GM21737 (cell line): ENCODE measurements around the gene PRPSAP1.

ENCODE experiments used
- ATAC-seq: cut with Tn5 transposase; IDR thresholded peaks from one replicate; pipeline ENCODE4 v1.9.1; 2021; ENCODE audit warnings: mild to moderate bottlenecking, moderate library complexity; ENCODE audit not compliant: unreplicated experiment

PRPSAP1 gene

DNA sequence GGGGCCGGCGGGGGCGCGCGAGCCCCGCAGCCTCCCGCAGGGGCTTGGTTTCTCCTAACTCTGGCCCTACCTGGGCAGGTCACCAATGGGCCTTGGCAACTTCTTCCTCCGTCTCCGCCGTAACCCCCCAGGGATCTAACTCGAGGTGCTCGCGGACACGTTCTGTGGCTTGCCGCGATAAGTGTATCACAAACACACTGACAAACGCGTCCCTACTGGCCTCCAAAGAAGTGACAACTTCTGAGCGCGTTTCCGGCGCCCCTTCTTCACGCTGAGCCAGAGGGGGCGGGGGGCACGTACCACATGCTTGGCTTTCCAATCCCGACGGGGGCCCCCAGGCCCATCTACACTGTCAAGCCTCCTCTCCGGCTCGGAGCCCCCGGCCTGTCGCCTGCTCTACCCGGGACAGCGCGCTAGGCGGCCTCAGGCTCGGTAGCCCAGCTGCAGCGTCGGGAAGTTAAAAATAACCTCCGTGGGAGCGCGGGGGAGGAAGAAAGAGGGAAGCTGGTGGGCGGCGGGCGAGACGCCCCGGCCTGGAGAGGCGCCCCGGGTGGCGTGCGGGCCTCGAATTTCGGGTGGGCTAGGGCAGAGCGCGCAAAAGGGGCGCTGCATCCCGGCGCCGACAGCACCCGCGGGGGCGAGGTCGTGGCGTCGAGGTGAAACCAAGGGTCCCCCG is 30.0 kb upstream of the PRPSAP1 start:
- no peak for ATAC-seq

DNA sequence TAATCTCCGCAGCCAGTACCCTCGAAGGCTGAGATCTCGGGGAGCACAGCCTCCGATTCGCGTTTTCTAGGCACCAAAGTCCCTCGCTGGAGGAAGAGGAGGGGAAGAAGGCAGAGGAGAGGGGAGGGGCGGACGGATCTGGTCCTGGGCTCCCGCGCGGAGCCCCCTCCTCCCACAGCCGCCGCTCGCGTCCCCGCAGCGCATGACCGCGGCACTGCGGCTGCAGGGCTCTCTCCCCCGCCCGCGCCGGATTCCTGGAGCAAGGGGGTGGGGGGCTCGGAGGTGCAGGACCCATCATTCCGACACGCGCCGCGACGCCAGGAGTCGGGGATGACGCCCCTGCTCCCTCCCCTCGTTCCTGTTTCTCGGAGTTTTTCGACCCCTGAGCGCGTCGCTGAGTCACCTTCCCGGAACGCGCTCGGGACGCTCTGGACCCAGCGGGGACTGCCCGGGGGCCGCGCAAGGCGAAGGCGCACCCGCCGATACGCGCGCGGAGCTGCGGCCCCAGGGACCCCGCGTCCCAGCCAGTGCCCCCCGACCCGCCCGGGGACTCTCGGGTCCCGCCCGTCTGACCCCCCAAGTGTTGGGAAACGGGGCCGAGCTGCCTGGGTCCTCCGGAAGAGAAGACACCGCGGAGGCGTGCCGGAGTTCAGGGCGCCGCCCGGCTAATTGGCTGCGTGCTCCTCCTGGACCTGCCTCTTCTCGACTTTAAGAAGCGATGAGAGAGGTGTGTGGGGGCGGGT is 29.3 kb upstream of the PRPSAP1 start:
- no peak for ATAC-seq

DNA sequence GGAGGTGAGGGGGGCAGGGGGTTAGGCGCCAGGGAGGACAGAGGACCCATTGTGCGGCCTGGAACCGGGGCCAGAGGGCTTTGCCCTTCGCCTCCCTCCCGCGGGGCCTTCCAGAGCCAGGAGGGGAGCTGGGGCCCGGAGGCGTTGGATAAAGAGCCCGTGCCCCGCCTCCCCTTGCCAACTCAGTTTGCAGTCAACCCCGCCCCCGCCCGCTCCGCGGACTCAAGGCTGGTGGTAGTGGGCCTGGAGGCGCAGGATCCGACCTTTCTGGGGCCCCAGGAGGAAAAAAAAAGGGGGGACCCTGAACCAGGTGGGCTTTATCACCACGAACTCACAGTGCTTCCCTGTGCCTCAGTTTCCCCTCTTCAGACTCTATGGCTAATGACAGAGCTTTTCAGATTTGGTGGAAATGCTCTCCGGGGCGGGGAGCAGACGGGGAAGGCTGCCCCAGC is 28.7 kb upstream of the PRPSAP1 start:
- ATAC-seq: no peak

DNA sequence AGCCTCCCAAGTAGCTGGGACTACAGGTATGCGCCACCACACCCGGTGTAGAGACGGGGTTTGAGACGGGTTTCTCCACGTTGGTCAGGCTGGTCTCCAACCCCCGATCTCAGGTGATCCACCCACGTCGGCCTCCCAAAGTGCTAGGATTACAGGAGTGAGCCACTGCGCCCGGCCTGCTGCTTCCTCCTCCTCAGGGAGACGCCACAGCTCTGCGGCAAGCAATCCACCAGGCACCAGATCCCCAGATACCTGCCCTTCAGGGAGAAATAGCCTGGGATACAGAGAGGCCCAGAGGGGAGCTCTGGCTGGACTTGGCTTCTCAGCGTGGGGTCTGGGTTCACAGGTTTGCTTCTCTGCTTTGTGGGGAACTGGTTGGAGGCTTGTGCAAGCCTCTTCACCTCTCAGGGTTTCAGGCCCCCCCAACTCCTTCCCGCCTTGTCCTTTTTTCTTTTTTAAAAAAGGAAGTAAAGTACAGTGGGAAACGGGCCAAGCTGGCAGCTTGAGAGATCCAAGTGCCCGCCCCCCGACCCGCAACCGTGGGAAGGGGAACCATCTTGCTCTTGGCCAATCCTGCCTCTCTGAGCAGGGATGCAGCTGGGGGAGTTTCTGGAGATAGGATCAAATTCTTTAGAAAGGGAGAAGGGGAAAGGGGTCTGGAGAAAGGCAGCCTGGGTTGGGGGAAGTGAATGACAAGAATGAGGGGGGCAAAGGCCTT is 28.1 kb upstream of the PRPSAP1 start:
- no peak for ATAC-seq

DNA sequence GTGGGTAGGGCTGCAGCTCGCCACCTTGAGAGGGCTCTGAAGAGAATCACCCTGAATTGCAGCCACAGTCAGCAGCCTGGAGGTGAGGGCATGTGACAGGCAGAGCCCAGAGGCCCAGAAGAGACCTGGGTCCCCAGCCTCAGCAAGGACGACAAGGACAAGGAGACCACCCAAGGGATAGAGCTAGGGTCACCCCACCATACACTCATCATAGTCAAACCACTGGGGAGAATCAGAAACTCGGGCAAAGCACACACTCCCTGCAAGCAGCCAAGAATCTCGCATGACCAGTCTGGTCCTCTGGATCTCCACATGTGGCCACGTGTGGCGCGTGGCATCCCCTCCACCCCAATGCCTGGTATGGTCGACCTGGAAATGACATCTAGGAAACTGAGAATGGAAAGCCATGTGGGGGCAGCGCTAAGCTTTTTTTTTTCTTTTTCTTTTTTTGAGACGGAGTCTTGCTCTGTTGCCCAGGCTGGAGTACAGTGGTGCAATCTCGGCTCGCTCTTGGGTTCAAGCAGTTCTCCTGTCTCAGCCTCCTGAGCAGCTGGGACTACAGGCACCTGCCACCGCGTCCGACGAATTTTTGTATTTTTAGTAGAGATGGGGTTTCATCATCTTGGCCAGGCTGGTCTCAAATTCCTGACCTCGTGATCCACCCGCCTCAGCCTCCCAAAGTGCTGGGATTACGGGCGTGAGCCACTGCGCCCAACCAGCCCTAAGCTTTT is 26.1 kb upstream of the PRPSAP1 start:
- ATAC-seq: no peak

DNA sequence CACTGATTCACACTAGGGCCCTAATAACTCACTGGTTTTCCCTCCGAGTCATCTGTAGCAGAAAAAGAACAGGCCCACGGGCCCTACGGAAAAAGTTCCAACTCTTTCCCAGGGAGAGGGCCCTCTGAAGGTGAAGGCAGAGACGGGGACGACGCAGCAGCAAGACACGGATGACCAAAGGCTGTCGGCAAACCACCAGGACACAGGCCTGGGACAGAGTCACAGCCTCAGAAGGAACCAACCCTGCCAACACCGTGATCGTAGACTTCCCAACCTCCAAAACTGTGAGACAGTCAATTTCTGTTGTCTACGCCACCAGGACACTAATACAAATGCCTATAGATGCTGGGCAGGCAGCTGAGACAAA is 25.5 kb upstream of the PRPSAP1 start:
- no peak for ATAC-seq

DNA sequence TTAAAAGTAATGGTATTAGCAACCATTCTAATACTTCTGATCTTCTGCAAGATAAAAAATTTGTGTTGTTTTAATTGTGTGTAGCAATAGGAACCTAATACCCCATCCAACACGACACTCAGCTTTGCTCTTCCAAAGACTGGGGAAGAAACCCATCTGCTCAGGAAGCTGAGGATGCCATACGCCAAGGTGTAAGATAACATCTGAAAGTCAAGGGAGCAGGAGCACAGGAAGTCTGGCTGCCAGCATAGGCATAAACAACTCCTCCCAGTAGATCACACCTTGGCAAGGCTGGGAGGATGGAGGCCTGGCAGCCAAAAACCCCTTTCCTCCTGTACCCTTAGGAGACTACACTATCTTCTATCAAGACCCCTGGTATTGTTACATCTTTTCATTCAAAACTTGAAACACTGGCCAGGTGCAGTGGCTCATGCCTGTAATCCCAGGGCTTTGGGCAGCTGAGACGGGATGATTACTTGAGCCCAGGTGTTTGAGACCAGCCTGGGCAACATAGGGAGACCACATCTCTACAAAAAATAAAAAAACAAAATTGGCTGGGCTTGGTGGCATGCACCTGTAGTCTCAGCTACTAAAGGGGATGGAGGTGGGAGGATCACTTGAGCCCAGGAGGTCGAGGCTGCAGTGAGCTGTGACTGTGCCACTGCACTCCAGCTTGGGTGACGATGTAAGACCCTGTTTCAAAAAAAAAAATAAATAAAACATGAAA is 25.0 kb upstream of the PRPSAP1 start:
- ATAC-seq: no peak

DNA sequence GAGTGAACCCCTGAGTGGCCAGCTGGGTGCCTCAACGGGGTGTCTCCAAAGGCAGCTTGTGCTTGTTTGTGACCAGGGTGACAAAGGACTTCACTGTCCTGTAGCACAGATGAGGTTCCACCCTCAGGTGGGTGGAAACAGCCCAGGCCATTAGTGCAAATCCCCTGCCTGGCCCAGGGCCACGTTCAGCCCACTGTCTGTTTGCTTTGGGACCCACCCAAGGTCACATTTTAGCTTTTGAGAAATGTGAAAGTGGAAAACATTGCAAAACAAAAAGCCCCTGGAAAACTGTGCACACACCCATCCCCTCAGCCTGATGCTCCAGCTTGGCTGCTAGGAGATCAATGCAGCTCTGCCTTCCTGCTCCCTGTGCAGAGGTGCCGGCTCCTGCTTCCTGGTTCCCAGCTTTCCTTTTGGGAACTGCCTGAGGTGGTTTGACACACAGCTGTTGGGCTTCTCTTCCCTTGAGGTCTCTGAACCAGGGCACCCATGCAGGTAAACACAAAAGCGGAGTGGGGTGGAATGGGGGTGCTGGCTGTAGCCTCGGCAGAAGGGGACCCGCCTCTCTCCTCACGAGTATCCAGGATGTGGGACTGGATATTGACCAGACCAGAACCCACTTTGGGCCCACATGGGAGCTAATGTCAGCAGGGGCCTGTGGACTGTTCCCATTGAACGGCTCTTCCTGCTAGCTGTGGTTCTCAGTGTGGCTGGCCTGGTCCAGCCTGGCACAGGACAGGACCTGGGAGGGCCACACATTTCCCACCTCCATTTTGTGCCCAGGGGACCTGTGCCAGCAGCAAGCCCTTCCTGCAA is 22.8 kb upstream of the PRPSAP1 start:
- ATAC-seq: no peak

DNA sequence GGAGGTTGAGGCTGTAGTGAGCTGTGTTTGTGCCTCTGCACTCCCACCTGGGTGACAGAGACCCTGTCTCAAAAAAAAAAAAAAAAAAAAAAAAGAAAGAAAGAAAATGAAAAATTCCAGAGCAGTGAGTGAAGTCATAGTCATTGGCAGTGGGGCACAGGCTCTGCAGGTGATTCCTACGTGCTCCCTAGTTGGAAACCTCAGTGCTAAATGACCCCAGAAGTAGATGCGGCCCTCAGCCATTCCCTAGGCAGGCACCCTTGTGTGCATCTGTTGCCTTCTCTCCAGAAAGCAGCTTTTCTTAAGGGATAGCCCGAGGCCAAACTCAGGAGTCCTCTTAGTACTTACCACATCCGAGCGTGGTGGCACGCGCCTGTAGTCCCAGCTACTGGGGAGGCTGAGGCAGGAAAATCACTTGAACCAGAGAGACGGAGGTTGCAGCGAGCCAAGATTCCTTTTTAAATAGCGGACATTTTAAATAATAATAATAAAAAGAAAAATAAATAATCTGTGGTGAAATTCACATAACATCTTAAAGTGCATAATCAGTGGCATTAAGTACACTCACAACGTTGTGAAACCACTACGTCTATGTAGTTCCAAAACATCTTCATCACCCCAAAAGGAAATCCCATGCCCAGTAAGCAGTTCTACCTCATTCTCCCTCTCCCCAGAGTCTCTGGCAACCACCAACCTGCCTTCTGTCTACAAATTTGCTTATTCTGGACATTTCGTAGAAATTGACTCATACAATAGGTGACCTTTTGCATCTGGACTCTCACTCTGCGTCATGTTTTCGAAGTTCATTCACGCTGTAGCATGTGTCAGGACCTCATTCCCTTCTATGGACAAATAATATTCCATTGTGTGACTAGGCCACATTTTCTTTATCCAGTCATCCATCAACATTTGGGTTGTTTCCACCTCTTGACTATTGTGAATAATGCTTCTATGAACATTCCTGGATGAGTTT is 18.2 kb upstream of the PRPSAP1 start:
- ATAC-seq: no peak

DNA sequence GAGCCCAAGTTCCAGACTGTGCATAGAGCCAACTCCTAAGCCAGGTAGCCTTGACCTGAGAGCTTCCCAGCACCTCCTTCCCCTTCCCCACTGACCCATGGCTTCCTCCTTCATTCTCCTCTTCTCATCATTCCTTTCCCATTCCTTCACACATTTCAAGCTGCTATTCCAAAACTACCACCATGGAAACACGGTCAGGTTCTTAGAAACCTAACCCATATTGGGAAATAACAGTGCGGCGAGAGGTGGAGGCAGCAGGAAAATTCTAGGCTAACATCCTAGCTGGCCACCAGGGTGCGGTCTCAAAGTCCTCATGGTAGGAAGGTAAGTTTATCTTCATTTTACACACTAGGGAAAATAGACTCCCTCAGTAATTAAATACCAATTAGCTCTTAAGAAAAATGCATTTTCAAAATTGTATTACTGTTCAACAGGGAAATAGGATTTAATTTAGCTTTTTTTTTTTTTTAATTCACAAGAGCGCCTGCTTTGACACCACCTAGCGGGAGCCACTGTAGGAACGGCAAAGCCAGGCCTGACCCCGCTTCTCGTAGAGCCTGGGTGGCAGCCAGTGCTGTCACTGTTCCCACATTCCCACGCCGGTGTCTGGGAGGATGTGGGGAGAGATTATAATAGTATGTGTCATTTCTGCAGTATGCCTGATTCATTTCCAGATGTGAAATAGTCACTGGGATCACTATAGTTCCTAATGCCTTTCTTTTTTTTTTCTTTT is 16.7 kb upstream of the PRPSAP1 start:
- ATAC-seq: no peak

DNA sequence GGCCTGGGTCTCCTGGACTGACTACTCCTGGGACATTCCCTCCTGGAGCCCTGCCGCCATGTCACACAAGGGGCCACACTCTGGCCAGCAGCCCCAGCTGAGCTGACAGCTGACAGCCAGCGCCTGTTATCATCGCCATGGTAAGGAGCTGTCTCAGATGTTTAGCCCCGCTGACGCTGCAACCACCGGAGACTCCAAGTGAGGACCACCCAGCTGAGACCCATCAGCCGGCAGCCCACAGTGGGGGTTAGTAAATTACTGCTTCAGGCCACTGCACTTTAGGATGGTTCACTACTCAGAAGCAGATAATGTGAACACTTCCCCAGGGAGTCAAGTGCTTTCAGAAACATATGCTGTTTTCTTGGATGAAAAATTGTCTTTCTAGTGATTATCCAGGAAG is 16.1 kb upstream of the PRPSAP1 start:
- ATAC-seq: no peak

DNA sequence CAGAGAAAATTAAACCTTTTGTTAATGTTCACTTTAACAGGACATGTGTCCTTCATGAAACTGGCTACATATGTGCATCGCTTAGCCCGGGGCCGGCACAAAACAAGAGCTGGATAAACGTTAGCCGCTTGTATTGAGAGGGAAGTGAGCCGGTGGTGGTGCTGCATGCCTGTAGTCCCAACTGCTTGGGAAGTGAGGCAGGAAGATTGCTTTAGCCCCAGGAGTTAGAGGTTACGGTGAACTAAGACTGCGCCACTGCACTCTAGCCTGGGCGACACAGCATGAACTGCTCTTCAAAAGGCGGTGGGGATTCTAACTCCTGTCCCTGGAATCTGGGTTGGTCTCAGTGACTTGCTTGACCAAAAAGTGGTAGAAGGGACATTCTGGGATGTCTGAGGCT is 15.7 kb upstream of the PRPSAP1 start:
- ATAC-seq: no peak

DNA sequence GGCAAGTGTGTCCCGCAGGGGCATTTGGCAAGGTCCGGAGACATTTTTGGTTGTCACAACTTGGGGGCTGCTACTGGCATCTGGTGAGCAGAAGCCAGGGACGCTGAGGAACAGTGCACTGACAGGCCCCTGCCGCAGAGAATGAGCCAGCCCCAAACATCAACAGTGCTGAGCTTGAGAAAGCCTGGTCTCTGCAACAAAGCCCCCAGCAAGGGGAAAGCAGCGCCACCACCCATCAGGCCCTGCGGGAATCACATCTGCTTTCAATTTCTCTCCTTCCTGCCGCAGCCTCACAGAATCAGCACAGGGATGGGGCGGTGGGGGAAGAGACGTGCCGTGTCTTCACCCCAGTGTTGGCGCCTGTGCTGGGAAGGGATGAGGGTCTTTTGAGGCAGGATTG is 14.8 kb upstream of the PRPSAP1 start:
- ATAC-seq: no peak

DNA sequence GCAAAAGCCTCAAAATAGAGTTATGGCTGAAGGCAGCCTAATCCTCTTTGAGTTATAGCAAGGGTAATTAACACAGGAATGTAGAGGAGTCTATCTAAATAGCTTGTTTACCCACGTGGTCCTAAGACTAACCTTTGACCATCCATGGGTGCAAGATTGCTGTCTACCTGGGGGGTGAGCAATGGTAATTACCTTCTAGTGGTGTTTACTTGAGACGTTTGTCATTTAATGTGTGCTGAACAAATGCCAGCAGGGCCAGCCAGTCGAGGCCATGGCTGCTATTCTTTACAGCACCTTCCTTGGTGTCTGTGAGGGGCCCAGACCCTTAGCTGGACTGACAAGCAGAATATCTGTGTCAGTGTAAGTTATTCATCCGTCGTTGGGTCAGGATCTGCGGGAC is 13.9 kb upstream of the PRPSAP1 start:
- no peak for ATAC-seq

DNA sequence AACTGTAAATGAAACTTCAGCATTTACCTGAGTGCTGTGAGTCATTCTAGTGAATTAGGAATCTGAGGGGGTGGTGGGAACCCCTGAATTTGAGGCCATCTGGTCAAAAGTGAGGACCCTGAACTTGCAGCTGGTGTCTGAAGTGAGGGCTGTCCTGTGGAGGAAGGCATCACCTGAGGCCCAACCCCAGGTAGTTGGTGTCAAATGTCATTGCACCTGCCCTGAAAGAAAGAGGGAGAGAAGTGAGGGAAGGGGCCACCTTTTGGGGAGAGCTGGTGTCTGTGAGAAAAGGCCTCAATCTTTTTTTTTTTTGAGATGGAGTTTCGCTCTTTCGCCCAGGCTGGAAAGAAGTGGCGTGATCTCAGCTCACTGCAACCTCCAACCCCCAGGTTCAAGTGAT is 12.5 kb upstream of the PRPSAP1 start:
- ATAC-seq: no peak

DNA sequence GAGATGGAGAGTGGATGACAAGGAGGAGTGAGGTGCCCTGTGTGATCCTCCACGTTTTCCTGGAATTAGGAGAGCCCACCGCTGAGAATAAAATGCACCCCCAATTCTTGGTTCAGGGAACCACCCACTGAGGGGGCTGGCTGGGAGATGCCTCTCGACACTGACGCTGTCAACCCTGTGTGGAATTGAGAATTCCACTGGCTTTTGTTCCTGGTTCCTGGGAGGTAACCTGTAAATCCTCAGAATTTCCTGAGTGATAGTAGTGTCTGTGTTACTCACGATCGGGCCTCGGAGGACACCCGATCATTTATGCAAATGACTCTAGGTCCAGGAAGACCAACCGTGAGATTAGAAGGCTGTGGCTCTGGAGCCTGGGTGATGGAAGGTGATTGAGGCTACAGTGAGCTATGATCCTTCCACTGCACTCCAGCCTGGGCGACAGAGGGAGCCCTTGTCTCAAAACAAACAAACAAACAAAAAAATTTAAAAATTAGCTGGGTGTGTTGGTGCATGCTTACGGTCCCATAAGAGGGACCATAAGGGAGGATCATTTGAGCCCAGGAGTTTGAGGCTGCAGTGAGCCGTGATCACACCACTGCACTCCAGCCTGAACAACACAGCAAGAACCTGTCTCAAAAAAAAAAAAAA is 11.7 kb upstream of the PRPSAP1 start:
- ATAC-seq: no peak

DNA sequence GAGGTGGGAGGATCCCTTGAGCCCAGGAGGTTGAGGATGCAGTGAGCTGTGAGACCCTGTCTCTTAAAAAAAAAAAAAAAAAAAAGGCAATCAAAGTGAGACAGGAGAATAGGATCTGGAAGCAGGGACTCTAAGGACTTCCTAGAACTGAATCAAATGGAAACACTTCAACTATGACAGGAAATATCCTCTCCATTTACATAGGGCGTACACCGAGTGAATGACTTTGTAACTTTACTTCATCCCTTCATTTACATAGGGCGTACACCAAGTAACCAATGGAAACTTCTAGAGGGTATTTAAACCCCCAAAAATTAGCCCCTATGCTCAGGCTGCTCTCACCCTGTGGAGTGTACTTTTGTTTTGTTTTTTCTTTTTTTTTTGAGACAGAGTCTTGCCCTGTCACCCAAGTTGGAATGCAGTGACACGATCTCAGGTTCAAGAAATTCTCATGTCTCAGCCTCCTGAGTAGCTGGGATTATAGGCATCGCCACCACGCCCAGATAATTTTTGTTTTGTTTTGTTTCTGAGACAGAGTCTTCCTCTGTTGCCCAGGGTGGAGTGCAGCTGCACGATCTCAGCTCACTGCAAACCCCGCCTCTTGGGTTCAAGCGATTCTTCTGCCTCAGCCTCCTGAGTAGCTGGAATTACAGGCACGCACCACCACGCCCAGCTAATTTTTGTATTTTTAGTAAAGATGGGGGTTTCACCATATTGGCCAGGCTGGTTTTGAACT is 9.6 kb upstream of the PRPSAP1 start:
- ATAC-seq: no peak
